GM23338 (cell line): ENCODE results near the gene SLC37A2. TPM values are rescaled to one million over a fixed set of nuclear protein-coding genes. Genes with fewer than 3 reads are reported as not detected.
A peak's percentile ranks its signal among the peaks of the same experiment; 100 is the strongest.

Experiments
- ATAC-seq: fragments of 200-7000 bp; cut with Tn5 transposase; 3 replicates; pipeline ENCODE4 v1.9.1; 2020
- DNase-seq: peaks from one replicate; pipeline ENCODE4 v3.0.0-alpha.2; 2015; ENCODE audit warnings: low spot score
- H2AFZ ChIP-seq: fragments of 200-600 bp; sonication (generic); 2 replicates; pipeline ENCODE4 v1.8.0; 2016; ENCODE audit warnings: antibody characterized with exemption, mild to moderate bottlenecking, moderate library complexity
- H3F3A ChIP-seq: fragments of 200-600 bp; sonication (generic); replicated peaks from 2 replicates; pipeline ENCODE4 v1.8.0; 2017; ENCODE audit warnings: antibody characterized with exemption, mixed run types, low read depth
- H3K27ac ChIP-seq: fragments of 200-600 bp; sonication (generic); 2 replicates; pipeline ENCODE4 v1.6.1; 2016; ENCODE audit warnings: low read depth
- H3K27me3 ChIP-seq: fragments of 200-600 bp; sonication (generic); 2 replicates; pipeline ENCODE4 v1.8.0; 2016; ENCODE audit warnings: mild to moderate bottlenecking, mixed run types, moderate library complexity; ENCODE audit not compliant: insufficient read depth
- H3K36me3 ChIP-seq: fragments of 200-600 bp; sonication (generic); 2 replicates; pipeline ENCODE4 v1.8.0; 2016; ENCODE audit warnings: mild to moderate bottlenecking; ENCODE audit not compliant: insufficient read depth
- H3K4me1 ChIP-seq: fragments of 200-600 bp; sonication (generic); 2 replicates; pipeline ENCODE4 v1.8.0; 2016; ENCODE audit warnings: mild to moderate bottlenecking, moderate library complexity; ENCODE audit not compliant: insufficient read depth
- H3K4me2 ChIP-seq: fragments of 200-600 bp; sonication (generic); 2 replicates; pipeline ENCODE4 v1.7.1; 2017; ENCODE audit warnings: mixed run types
- H3K4me3 ChIP-seq: fragments of 200-600 bp; sonication (generic); 2 replicates; pipeline ENCODE4 v1.6.1; 2016; ENCODE audit warnings: mixed run types
- H3K79me2 ChIP-seq: fragments of 200-600 bp; sonication (generic); replicated peaks from 2 replicates; pipeline ENCODE4 v1.8.0; 2017; ENCODE audit warnings: mild to moderate bottlenecking; ENCODE audit not compliant: insufficient read depth
- H3K9me2 ChIP-seq: fragments of 200-600 bp; sonication (generic); 2 replicates; pipeline ENCODE4 v1.8.0; 2017; ENCODE audit not compliant: insufficient read depth
- H4K20me1 ChIP-seq: fragments of 200-600 bp; sonication (generic); replicated peaks from 2 replicates; pipeline ENCODE4 v1.8.0; 2017; ENCODE audit warnings: mild to moderate bottlenecking; ENCODE audit not compliant: insufficient read depth
- H3K27ac Mint-ChIP-seq: 2 replicates; pipeline ENCODE4 v1.8.0; 2020; ENCODE audit warnings: inconsistent platforms, mild to moderate bottlenecking, moderate library complexity, mixed read lengths
- H3K27me3 Mint-ChIP-seq: 3 replicates; pipeline ENCODE4 v1.8.0; 2022; ENCODE audit warnings: low read depth, mild to moderate bottlenecking, moderate library complexity, mixed read lengths, inconsistent platforms; ENCODE audit not compliant: insufficient read depth, poor library complexity
- H3K36me3 Mint-ChIP-seq: 3 replicates; pipeline ENCODE4 v1.8.0; 2021; ENCODE audit warnings: low read depth, mild to moderate bottlenecking, inconsistent platforms, moderate library complexity, mixed read lengths
- H3K4me1 Mint-ChIP-seq: 3 replicates; pipeline ENCODE4 v1.8.0; 2020; ENCODE audit warnings: mild to moderate bottlenecking, inconsistent platforms, mixed read lengths
- H3K4me3 Mint-ChIP-seq: 3 replicates; pipeline ENCODE4 v1.8.0; 2021; ENCODE audit warnings: moderate library complexity, mild to moderate bottlenecking, inconsistent platforms, mixed read lengths
- H3K9me3 Mint-ChIP-seq: 3 replicates; pipeline ENCODE4 v1.8.0; 2020; ENCODE audit warnings: moderate library complexity, mild to moderate bottlenecking, inconsistent platforms, mixed read lengths
- EZH2phosphoT487 ChIP-seq: fragments of 200-600 bp; sonication (generic); IDR thresholded peaks from one replicate; pipeline ENCODE4 v1.8.1; 2018; ENCODE audit warnings: antibody characterized with exemption; ENCODE audit not compliant: unreplicated experiment
- NANOG ChIP-seq: IDR thresholded peaks from 2 replicates; pipeline ENCODE4 v1.6.1; 2016; ENCODE audit warnings: antibody characterized with exemption, borderline replicate concordance
- POLR2AphosphoS5 ChIP-seq: IDR thresholded peaks from 2 replicates; pipeline ENCODE4 v1.6.1; 2016; ENCODE audit warnings: antibody characterized with exemption, low read depth
- REST ChIP-seq: IDR thresholded peaks from one replicate; pipeline ENCODE4 v1.6.1; 2018; ENCODE audit warnings: antibody characterized with exemption; ENCODE audit not compliant: unreplicated experiment
- STAT1 ChIP-seq: IDR thresholded peaks from one replicate; pipeline ENCODE4 v1.6.1; 2016; ENCODE audit warnings: antibody characterized with exemption; ENCODE audit not compliant: unreplicated experiment
- polyA plus RNA-seq: library from polyadenylated mRNA; unstranded; fragments of >200 nt; fragmentation: Nextera tagmentation; extraction: Ambion mirVana; gene quantifications from 2 replicates; pipeline ENCODE4 v1.2.1, GENCODE V29; 2016
- total RNA-seq: library from RNA; depleted of rRNA; stranded (reverse); fragments of >200 nt; shearing (Covaris generic); gene quantifications from 2 replicates; pipeline ENCODE4 v1.2.3, GENCODE V29; 2014
- TF ChIP-seq, protein P1 (sequence below), 2 experiments: fragments of 200-600 bp in 1 of 2; sonication (generic) in 1 of 2; conservative IDR thresholded peaks; 2 replicates each; pipeline versions ENCODE4 v1.5.1 to v1.6.1; 2016 to 2017; ENCODE audit warnings: antibody characterized with exemption in 2 of 2, low read depth in 2 of 2, mild to moderate bottlenecking in 2 of 2, moderate library complexity in 1 of 2
- TF ChIP-seq, protein P2 (sequence below): IDR thresholded peaks from 2 replicates; pipeline ENCODE4 v1.6.1; 2016; ENCODE audit warnings: antibody characterized with exemption

SLC37A2 gene
- total and polyA plus RNA-seq, 2 experiments from 2014 or later = 0.40 to 1.6 TPM

GRCh38 chr11:125112208-125112604, 49.1 kb downstream of the SLC37A2 start:
- H2AFZ ChIP-seq = peak overlapping the region; percentile 72; the same call in 1 of the 2 replicates
- H3K27ac Mint-ChIP-seq = peak overlapping the region; percentile 41; the same call in 1 of the 2 replicates

GRCh38 chr11:125114518-125114917, 51.4 kb downstream of the SLC37A2 start:
- Histone ChIP-seq H3K4me2 (no peak overlapping the region), H3K9me2 (peaks cover 20% of the 10 kb centered on the region; the same call in 1 of the 2 replicates), H3K36me3 (no peaks in the 10 kb centered on the region), H3F3A (no peaks in the 10 kb centered on the region), H3K4me3 (no peak overlapping the region), H3K27ac (no peak overlapping the region), H3K79me2 (peaks cover 14% of the 10 kb centered on the region), H4K20me1 (no peaks in the 10 kb centered on the region), H2AFZ (no peak overlapping the region; the same call in 1 of the 2 replicates), H3K27me3 (no peaks in the 10 kb centered on the region), H3K4me1 (peaks cover 15% of the 10 kb centered on the region)
- DNase-seq (peak; percentile 73), ATAC-seq (peak; percentile 3; the same call in 1 of the 3 replicates)
- H3K27me3 Mint-ChIP-seq = peaks cover 5% of the 10 kb centered on the region
- H3K36me3 Mint-ChIP-seq = peaks cover 7% of the 10 kb centered on the region; the same call in 2 of the 3 replicates
- H3K4me1 Mint-ChIP-seq = peaks cover 18% of the 10 kb centered on the region; the same call in 2 of the 3 replicates
- H3K4me3 Mint-ChIP-seq = no peak overlapping the region
- H3K9me3 Mint-ChIP-seq = peaks cover 7% of the 10 kb centered on the region; the same call in 2 of the 3 replicates
- no peak overlapping the region for H3K27ac Mint-ChIP-seq
- TF ChIP-seq POLR2AphosphoS5 (no peak), NANOG (no peak), STAT1 (no peak), REST (no peak)
- TF ChIP-seq, protein P1, sequence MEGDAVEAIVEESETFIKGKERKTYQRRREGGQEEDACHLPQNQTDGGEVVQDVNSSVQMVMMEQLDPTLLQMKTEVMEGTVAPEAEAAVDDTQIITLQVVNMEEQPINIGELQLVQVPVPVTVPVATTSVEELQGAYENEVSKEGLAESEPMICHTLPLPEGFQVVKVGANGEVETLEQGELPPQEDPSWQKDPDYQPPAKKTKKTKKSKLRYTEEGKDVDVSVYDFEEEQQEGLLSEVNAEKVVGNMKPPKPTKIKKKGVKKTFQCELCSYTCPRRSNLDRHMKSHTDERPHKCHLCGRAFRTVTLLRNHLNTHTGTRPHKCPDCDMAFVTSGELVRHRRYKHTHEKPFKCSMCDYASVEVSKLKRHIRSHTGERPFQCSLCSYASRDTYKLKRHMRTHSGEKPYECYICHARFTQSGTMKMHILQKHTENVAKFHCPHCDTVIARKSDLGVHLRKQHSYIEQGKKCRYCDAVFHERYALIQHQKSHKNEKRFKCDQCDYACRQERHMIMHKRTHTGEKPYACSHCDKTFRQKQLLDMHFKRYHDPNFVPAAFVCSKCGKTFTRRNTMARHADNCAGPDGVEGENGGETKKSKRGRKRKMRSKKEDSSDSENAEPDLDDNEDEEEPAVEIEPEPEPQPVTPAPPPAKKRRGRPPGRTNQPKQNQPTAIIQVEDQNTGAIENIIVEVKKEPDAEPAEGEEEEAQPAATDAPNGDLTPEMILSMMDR (conservative IDR thresholded peaks at IDR 0.05; ENCODE audit: low read depth in 2 of 2) = peak; percentile 60 to 89

More at GRCh38 chr11:125112208-125112604, 49.1 kb downstream of the SLC37A2 start:
- Histone ChIP-seq H3K36me3 (peaks cover under 1% of the 10 kb centered on the region), H3K9me2 (peaks cover 20% of the 10 kb centered on the region; the same call in 1 of the 2 replicates), H3K27me3 (no peaks in the 10 kb centered on the region), H3K79me2 (peaks cover 24% of the 10 kb centered on the region), H3F3A (no peaks in the 10 kb centered on the region), H4K20me1 (no peaks in the 10 kb centered on the region), H3K4me3 (peak overlapping the region; percentile 51), H3K4me2 (peak overlapping the region; percentile 81), H3K27ac (no peak overlapping the region), H3K4me1 (peaks cover 15% of the 10 kb centered on the region)
- ATAC-seq (no peak), DNase-seq (no peak)
- H3K27me3 Mint-ChIP-seq = peaks cover 5% of the 10 kb centered on the region
- H3K4me1 Mint-ChIP-seq = peaks cover 14% of the 10 kb centered on the region; the same call in 2 of the 3 replicates
- TF ChIP-seq REST (no peak), EZH2phosphoT487 (no peak)
- TF ChIP-seq, protein P2, sequence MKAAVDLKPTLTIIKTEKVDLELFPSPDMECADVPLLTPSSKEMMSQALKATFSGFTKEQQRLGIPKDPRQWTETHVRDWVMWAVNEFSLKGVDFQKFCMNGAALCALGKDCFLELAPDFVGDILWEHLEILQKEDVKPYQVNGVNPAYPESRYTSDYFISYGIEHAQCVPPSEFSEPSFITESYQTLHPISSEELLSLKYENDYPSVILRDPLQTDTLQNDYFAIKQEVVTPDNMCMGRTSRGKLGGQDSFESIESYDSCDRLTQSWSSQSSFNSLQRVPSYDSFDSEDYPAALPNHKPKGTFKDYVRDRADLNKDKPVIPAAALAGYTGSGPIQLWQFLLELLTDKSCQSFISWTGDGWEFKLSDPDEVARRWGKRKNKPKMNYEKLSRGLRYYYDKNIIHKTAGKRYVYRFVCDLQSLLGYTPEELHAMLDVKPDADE = no peak
- peak overlapping the region; percentile 91 for H3K4me3 Mint-ChIP-seq
- H3K9me3 Mint-ChIP-seq = peaks cover 11% of the 10 kb centered on the region
- H3K36me3 Mint-ChIP-seq = peaks cover 17% of the 10 kb centered on the region
